GM21528 (cell line): ENCODE data around the gene PSEN1.

Experiments used
- ATAC-seq: cut with Tn5 transposase; IDR thresholded peaks from one replicate; pipeline ENCODE4 v1.9.1; 2021; ENCODE audit warnings: mild to moderate bottlenecking, moderate library complexity; ENCODE audit not compliant: unreplicated experiment, low FRiP score

The PSEN1 gene

DNA sequence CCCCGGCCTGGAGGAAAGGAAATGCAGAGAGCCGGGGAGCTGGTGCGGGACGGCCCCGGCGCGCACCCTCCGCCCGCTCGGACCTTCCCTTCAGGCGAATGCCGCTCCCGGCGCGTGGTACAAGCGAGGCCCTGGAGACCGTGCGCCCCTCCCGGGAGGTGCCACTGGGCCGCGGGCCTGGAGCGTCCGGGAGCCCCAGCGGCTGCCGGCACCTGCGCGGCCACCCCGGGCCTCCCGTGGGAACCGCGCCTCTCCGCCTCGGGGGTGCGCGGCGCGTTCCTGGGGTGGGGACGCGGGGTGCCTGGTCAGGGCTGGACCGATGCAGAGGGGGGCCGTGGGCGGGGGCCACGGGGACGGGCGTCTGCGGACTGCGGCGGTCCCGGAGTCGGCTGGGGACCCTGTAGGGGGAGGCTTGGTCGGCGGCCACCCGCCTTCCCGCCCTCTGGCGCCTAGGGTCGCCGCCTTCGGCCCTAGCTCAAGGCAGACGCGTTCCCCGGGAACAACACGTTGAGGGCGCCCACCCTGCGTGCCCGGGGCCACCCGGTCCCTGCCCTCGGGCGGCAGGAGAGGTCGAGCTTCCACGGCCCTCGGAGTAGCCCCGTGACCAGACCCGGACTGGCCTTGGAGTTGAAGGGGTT lies 101.6 kb downstream of the PSEN1 start:
- no peak for ATAC-seq

- ATAC-seq, result no peak
Observed at GRCh38 chr14:73238424-73238852, 102.1 kb downstream of the PSEN1 start.

DNA sequence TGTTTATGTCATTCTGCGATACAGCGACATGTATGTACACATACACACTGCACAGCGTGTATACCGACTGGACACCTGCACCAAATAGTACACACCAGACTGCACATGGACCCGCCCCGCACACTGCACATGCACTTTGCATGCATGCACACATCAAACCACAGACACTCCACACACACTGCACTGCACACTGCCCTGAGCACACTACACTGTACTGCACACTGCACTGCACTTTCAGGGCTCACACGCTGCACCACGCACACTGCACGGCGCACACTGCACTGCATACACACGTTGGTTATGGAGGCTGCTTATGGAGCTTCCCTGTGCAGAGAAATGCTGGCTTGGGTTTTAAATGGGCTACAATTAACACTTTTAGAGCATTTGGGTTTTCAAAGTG lies 102.6 kb downstream of the PSEN1 start:
- ATAC-seq, result no peak

DNA sequence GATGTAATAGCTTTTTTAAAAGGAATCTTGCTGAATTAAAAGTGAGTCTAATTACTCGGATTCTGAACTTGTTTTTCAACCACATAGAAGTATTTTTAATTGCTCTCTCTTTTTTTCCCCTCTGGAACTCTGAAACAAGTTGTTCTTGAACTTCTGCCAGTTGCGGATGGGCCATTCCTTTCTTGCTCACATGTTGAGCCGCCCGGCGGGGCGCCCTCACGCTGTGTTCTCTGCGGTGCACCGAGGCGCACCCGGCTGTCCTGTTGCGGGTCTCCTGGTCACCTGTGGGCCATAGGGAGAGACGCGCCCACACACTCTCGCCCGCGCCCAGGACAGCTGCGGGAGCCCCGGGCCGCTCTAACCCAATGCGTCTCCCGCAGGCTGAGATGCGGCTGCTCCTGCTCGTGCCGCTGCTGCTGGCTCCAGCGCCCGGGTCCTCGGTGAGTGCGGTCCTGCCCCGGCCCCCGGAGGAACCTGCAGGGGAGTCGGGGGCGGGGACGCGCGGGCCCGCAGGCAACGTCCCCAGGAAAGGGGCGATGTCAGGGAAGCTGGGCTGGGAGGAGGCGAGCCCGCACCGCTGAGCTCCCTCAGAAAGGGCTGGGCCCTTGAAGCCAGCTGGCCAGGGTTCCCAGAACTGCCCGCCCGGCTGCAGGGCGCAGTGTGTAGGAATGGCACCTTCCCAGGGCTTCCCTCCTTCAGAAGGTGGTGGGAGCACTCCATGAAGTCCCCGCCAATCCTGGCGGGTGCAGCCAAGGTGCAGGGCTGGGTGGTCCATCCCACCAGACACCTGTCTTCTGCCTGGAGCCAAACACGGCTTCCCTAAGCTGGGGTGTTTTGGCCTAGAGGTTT lies 103.3 kb downstream of the PSEN1 start:
- no peak for ATAC-seq

DNA sequence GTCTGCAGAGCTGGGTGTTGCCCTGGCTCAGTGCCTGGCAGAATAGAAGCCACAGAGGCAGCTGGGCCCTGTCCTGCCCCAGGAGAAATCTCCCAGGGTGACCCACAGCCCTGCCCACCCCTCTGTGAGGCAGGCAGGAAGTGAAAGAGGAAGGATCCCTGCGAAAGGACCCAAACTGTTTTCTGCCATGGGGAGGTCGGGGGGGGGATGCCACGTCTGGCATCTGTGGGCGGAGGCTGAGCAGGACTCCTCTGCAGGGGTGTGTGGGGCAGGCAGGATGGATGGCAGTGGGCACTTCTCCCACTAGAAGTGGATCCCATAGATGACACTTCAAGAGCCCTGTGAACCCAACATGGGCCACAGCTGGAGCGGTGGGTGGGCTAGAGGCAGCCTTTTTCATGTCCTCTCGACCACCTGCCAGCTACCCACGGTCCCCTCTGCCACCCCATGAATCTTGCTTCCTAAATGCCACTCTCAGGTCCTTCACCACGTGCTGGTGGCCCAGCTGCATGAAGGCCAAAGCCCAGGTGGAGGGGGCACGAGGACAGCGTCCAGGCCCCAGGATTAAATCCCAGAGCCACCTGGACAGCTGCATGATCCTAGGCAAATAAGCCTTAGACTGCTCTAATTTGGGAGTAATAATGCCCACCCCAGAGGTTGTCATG lies 104.6 kb downstream of the PSEN1 start:
- no peak for ATAC-seq

GRCh38 chr14:73241481-73242165 lies 105.3 kb downstream of the PSEN1 start:
- ATAC-seq, result no peak

DNA sequence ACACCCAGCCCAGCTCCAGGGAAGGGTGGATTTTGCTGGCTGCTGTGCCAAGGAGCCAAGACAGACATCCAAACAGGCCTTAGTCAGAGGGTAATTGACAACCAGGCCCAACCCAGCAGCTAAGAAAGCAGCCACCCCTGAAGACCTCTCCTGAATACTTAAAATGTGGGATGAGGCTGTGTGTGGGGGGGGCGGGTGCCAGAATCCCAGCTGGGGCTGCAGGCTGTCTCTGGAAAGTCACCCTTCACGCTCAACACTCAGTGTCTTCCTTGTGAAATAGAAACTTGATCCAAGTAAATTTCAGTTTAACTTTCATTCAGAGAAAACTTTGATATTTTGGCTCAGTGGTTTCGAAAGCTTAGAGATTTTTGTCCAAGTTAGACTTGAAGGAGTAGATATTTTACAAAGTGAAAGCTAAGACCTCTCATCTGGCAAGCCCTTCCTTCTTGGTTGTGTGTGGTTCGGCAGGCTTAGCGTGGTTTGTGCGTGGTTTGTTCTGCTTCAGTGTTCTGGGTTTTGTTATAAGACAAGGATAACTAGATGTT lies 106.1 kb downstream of the PSEN1 start:
- no peak for ATAC-seq

DNA sequence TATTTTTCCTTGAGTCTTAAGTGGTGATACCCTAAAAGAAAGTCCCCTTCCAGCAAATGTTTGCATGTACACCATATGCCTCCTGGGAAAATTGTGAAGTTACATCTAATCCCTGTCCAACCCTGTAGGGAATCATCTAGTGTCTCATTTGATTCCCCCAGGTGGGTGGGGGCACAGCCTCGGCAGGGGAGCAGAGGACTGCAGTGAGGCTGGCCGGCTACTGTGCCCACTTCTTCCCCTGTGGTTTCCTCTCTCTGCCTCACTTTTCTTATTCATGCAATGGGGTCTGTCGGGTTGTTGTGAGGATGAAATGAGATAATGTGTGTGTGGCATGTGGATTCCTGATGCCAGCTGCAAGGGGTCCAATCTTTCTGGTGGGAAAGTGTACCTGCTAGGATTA lies 107.0 kb downstream of the PSEN1 start:
- ATAC-seq, result no peak

GRCh38 chr14:73243748-73244147 lies 107.4 kb downstream of the PSEN1 start:
- no peak for ATAC-seq

GRCh38 chr14:73244541-73245290 lies 108.4 kb downstream of the PSEN1 start:
- no peak for ATAC-seq

- no peak for ATAC-seq
Observed at GRCh38 chr14:73245480-73246325, 109.4 kb downstream of the PSEN1 start.

DNA sequence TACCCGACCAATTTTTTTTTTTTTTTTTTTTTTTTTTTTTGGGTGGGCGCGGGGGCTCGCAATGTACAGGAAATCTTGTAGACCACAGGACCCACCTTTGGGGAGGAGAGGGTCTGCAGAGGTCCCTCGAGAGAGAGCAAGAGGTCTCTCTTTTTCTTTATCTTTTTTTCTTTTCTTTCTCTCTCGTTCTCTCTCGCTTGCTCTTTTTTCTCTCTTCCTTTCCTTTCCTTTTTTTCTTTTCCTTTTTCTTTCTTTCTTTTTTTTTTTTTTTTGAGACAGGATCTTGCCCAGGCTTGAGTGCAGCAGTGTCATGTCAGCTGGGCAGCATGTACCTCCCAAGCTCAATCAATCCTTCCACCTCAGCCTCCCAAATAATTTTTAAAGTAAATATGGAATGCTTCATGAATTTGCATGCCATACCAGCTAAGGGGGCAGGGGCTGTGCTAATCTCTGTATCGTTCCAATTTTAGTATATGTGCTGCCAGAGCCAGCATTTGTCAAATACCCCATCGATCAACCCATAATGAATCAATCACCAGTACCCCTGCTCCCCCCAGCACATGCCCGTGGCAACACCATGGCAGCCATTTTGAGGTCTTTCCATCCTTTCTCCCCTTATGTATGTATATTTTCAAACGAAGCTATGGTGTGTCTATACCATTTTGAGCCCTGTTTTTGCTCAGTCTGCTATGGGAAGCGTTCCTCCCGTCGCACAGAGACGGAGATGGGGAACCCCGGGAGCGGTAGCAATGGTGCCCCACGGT lies 110.3 kb downstream of the PSEN1 start:
- ATAC-seq, result no peak

DNA sequence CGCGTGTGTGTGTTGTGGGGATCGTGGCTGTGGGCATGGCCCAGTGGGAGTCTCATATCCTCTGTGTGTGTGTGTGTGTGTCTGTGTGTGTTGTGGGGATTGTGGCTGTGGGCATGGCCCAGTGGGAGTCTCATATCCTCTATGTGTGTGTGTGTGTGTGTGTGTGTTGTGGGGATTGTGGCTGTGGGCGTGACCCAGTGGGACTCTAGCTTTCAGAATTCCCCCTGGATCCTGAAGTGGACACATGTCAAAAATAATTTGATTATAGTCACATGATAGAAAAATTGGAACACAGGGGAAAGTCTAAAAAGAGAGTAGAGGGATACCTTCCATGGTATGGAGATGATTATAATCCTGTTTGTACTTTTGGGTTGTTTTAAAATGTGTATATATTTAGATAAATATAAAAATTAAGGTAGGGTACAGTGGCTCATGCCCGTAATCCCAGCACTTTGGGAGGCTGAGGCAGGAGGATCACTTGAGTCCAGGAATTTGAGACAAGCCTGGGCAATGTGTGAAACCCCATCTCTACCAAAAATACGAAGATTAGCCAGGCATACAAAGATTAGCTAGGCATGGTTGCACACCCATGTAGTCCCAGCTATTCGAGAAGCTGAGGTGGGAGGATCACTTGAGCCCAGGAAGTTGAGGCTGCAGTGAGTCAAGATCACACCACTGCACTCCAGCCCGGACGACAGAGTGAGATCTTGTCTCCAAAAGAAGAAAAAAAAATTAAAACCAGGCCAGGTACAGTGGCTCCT lies 112.0 kb downstream of the PSEN1 start:
- ATAC-seq, result peak; percentile 53

DNA sequence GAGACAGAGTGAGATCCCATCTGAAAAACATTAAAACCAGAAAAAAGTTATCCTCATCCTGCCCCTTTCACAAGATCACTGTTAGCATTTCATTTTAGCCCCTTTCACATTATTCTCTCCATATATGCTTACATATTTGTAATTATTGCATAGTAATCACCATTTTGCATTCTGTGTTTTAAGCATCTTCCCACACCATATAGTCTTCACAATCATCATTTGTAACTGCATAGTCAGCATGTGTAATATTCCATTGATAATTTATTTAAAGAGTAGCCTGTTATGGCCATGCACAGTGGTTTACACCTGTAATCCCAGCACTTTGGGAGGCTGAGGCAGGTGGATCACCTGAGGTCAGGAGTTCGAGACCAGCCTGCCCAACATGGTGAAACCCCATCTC lies 112.8 kb downstream of the PSEN1 start:
- ATAC-seq, result no peak

- no peak for ATAC-seq
Observed at GRCh38 chr14:73249564-73250316, 113.4 kb downstream of the PSEN1 start.

DNA sequence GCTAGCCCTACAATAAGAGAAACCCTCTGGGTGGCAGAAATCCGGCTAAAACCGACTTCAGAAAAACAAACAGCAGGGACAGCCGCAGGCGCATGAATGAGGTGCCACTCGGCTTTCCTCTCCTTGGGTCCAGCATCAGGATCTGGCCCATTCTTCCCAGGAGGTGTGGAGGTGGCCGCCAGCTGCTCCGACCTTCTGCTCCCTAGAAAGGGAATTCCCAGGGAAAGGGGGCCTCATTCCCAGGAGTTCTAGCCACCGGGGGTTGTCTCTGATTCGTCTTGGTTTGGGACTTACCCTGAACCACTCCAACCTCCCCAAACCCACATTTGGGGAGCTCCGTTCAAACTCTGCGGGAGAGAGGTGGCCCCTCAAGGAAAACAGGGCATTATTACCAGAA lies 114.0 kb downstream of the PSEN1 start:
- no peak for ATAC-seq
